DMS 273 (cell line): ENCODE measurements around the gene LCE2A.
A peak's percentile ranks its signal among the peaks of the same experiment; 100 is the strongest.
"Not testable (repeated sequence)": the region's sequence is repeated elsewhere in the genome, so short reads cannot be mapped to it uniquely, and the experiment has no call there.

Experiments used
- DNase-seq: peaks from one replicate; lab custom pipeline; 2025; ENCODE audit not compliant: unreplicated experiment; lab: John Stamatoyannopoulos, UW

Gene LCE2A

GRCh38 chr1:152697701-152698600 lies at the start of gene LCE2A:
LCE2A (plus strand) TSS chr1:152698345; CDS start chr1:152698902, 557 bp downstream.
- no peak for DNase-seq

GRCh38 chr1:152654110-152654509 lies 44.0 kb upstream of the LCE2A start:
- DNase-seq, result peak; percentile 75

GRCh38 chr1:152656459-152656858 lies 41.7 kb upstream of the LCE2A start:
- no peak for DNase-seq

- no peak for DNase-seq
These were observed 40.5 kb upstream of the LCE2A start for GRCh38 chr1:152657677-152658076.

GRCh38 chr1:152658649-152659048 lies 39.5 kb upstream of the LCE2A start:
- DNase-seq, result no peak

- no peak for DNase-seq
These were observed 35.0 kb upstream of the LCE2A start, which contains the start of gene LCE2D for GRCh38 chr1:152663098-152663497. LCE2D (plus strand) TSS chr1:152663380; CDS start chr1:152664106, 726 bp downstream.

- DNase-seq, result not testable (repeated sequence)
These were observed 32.0 kb upstream of the LCE2A start for GRCh38 chr1:152666171-152666570.

- DNase-seq, result no peak
These were observed 30.5 kb upstream of the LCE2A start for GRCh38 chr1:152667648-152668047.

GRCh38 chr1:152673016-152673415 lies 25.1 kb upstream of the LCE2A start:
- no peak for DNase-seq

GRCh38 chr1:152674983-152675382 lies 23.2 kb upstream of the LCE2A start, which contains the start of gene LCE2C:
LCE2C (plus strand) TSS chr1:152675279; CDS start chr1:152676016, 737 bp downstream.
- not testable (repeated sequence) for DNase-seq

- no peak for DNase-seq
These were observed 18.7 kb upstream of the LCE2A start for GRCh38 chr1:152679459-152679858.

- DNase-seq, result no peak
These were observed 16.5 kb upstream of the LCE2A start for GRCh38 chr1:152681616-152682015.

- DNase-seq, result no peak
These were observed 14.3 kb upstream of the LCE2A start for GRCh38 chr1:152683846-152684245.

GRCh38 chr1:152685823-152686222 lies 12.3 kb upstream of the LCE2A start, which contains the start of gene LCE2B:
LCE2B (plus strand) TSS chr1:152686123; CDS start chr1:152686844, 721 bp downstream.
- DNase-seq, result not testable (repeated sequence)

GRCh38 chr1:152699746-152700145 lies 1.6 kb downstream of the LCE2A start:
- DNase-seq, result no peak

GRCh38 chr1:152707860-152708259 lies 9.7 kb downstream of the LCE2A start, which contains the start of gene LCE4A:
LCE4A (plus strand) TSS chr1:152708160; CDS start chr1:152709076, 916 bp downstream.
- no peak for DNase-seq

- DNase-seq, result no peak
These were observed 20.1 kb downstream of the LCE2A start for GRCh38 chr1:152718238-152718637.

- DNase-seq, result no peak
These were observed 27.1 kb downstream of the LCE2A start for GRCh38 chr1:152725261-152725660.

- DNase-seq, result no peak
These were observed 30.8 kb downstream of the LCE2A start for GRCh38 chr1:152728986-152729385.

GRCh38 chr1:152735648-152736047 lies 37.5 kb downstream of the LCE2A start:
- no peak for DNase-seq

- no peak for DNase-seq
These were observed 39.9 kb downstream of the LCE2A start for GRCh38 chr1:152737997-152738396.

- DNase-seq, result no peak
These were observed 41.7 kb downstream of the LCE2A start for GRCh38 chr1:152739841-152740240.
